ENCODE results near the gene AOX1.

- TF ChIP-seq CTCF (IDR thresholded peaks at IDR 0.05; ENCODE audit: control extremely low read depth in 1 of 3, insufficient read depth in 1 of 3, low read depth in 1 of 3, low read length in 3 of 3) (peak; percentile 61 to 75 (median 66)), GABPA (IDR thresholded peaks at IDR 0.05; ENCODE audit: borderline replicate concordance, insufficient read depth, low read length) (no peak), RAD21 (IDR thresholded peaks at IDR 0.05 in 1 of 2, conservative IDR thresholded peaks at IDR 0.05 in 1 of 2; ENCODE audit: low read depth in 2 of 2, low read length in 2 of 2) (peak; percentile 50 to 55), HDAC6 (IDR thresholded peaks at IDR 0.05; ENCODE audit: low read depth, low read length) (no peak), RNF2 (IDR thresholded peaks at IDR 0.05; ENCODE audit: borderline replicate concordance, low read depth, low read length, missing control alignments, poor library complexity, severe bottlenecking) (no peak), POLR2AphosphoS5 (IDR thresholded peaks at IDR 0.05; ENCODE audit: low read depth, low read length) (no peak)
Measured at GRCh38 chr2:200705305-200706041, 119.7 kb downstream of the AOX1 start.
